Smooth muscle cell (in vitro differentiated cells): Measurements from ENCODE around the gene GHRL. TPM values are rescaled to one million over a fixed set of nuclear protein-coding genes. Genes with fewer than 3 reads are reported as not detected.

Experiments
- DNase-seq: peaks from one replicate; lab custom pipeline; 2025; ENCODE audit not compliant: unreplicated experiment; lab: John Stamatoyannopoulos, UW
- H2AFZ ChIP-seq: fragments of 200-600 bp; sonication (generic); 2 replicates; pipeline ENCODE4 v1.6.0; 2016; ENCODE audit warnings: antibody characterized with exemption, low read depth, mild to moderate bottlenecking
- H3F3A ChIP-seq: fragments of 200-600 bp; sonication (generic); 2 replicates; pipeline ENCODE4 v1.6.0; 2017; ENCODE audit warnings: antibody characterized with exemption, low read depth
- H3K27ac ChIP-seq: fragments of 200-600 bp; sonication (generic); 2 replicates; pipeline ENCODE4 v1.5.1; 2016; ENCODE audit warnings: low read depth, mild to moderate bottlenecking
- H3K27me3 ChIP-seq: fragments of 200-600 bp; sonication (generic); 2 replicates; pipeline ENCODE4 v1.6.1; 2016; ENCODE audit warnings: low read depth, mild to moderate bottlenecking
- H3K36me3 ChIP-seq: fragments of 200-600 bp; sonication (generic); 2 replicates; pipeline ENCODE4 v1.5.1; 2016; ENCODE audit warnings: low read depth
- H3K4me1 ChIP-seq: fragments of 200-600 bp; sonication (generic); 2 replicates; pipeline ENCODE4 v1.5.1; 2016; ENCODE audit warnings: low read depth
- H3K4me2 ChIP-seq: fragments of 200-600 bp; sonication (generic); 2 replicates; pipeline ENCODE4 v1.6.0; 2016; ENCODE audit warnings: mild to moderate bottlenecking
- H3K4me3 ChIP-seq: fragments of 200-600 bp; sonication (generic); 2 replicates; pipeline ENCODE4 v1.5.1; 2016; ENCODE audit warnings: mild to moderate bottlenecking
- H3K79me2 ChIP-seq: fragments of 200-600 bp; sonication (generic); 2 replicates; pipeline ENCODE4 v1.6.0; 2016; ENCODE audit warnings: low read depth, mild to moderate bottlenecking
- H3K9ac ChIP-seq: fragments of 200-600 bp; sonication (generic); 2 replicates; pipeline ENCODE4 v1.6.0; 2016; ENCODE audit warnings: low read depth
- H3K9me3 ChIP-seq: fragments of 200-600 bp; sonication (generic); replicated peaks from 2 replicates; pipeline ENCODE4 v1.5.1; 2016; ENCODE audit warnings: low read depth
- H4K20me1 ChIP-seq: fragments of 200-600 bp; sonication (generic); 2 replicates; pipeline ENCODE4 v1.6.0; 2016; ENCODE audit warnings: low read depth
- CTCF ChIP-seq: fragments of 200-600 bp; sonication (generic); IDR thresholded peaks from 2 replicates; pipeline ENCODE4 v1.5.1; 2017; ENCODE audit warnings: borderline replicate concordance, mild to moderate bottlenecking, antibody characterized with exemption; ENCODE audit not compliant: insufficient read depth, poor library complexity, severe bottlenecking
- WGBS: methylation state at CpG from one replicate; pipeline ENCODE4 v1.1.7; 2016; ENCODE audit warnings: low lambda C conversion rate; 5-methylcytosine and 5-hydroxymethylcytosine counted together
- microRNA counts: library from miRNA; unstranded; fragments of <30 nt; microRNA quantifications from one replicate; lab custom pipeline; 2016
- microRNA-seq: library from miRNA; unstranded; fragments of <30 nt; microRNA quantifications from one replicate; pipeline ENCODE4, GENCODE V29; 2016; ENCODE audit warnings: borderline number of aligned reads
- polyA plus RNA-seq: library from polyadenylated mRNA; unstranded; fragments of >200 nt; fragmentation: Nextera tagmentation; extraction: Ambion mirVana; gene quantifications from 2 replicates; pipeline ENCODE4 v1.2.1, GENCODE V29; 2016
- small RNA-seq: library from RNA; depleted of rRNA; stranded (forward); fragments of <200 nt; gene quantifications from one replicate; pipeline ENCODE3, GENCODE V24; 2014
- total RNA-seq: library from RNA; depleted of rRNA; stranded (reverse); fragments of >200 nt; gene quantifications from 2 replicates; pipeline ENCODE4 v1.2.3, GENCODE V29; 2014

GHRL gene
- total and polyA plus RNA-seq, 2 experiments from 2014 or later, result 0.45 TPM; not detected in 1

- H3K27ac ChIP-seq, result peak overlapping the region; percentile 94
- no peak overlapping the region for H2AFZ ChIP-seq
- H3K4me2 ChIP-seq, result peak overlapping the region; percentile 64
Measured at GRCh38 chr3:10242182-10243065, 50.3 kb downstream of the GHRL start.

GRCh38 chr3:10240799-10241198 lies 51.9 kb downstream of the GHRL start:
- H3K27me3 ChIP-seq, result no peaks in the 10 kb centered on the region
- no peaks in the 10 kb centered on the region for H3K4me1 ChIP-seq
- TF ChIP-seq CTCF, result no peak
- 87% methylated on average over 6 of the region's 6 CpGs for WGBS
- H3K36me3 ChIP-seq, result no peaks in the 10 kb centered on the region
- no peaks in the 10 kb centered on the region for H4K20me1 ChIP-seq
- H3K79me2 ChIP-seq, result no peaks in the 10 kb centered on the region
- H3K9me3 ChIP-seq, result no peaks in the 10 kb centered on the region
- DNase-seq, result no peak
- H2AFZ ChIP-seq, result no peak overlapping the region
- no peak overlapping the region for H3K4me2 ChIP-seq
- no peak overlapping the region for H3K4me3 ChIP-seq
- peaks cover 4% of the 10 kb centered on the region for H3F3A ChIP-seq
- no peak overlapping the region for H3K27ac ChIP-seq
- no peak overlapping the region for H3K9ac ChIP-seq

More at GRCh38 chr3:10242182-10243065, 50.3 kb downstream of the GHRL start:
- Histone ChIP-seq H3K4me3 (no peak overlapping the region), H3K79me2 (no peaks in the 10 kb centered on the region), H3F3A (peaks cover 4% of the 10 kb centered on the region), H3K9me3 (no peaks in the 10 kb centered on the region), H3K27me3 (no peaks in the 10 kb centered on the region), H3K36me3 (no peaks in the 10 kb centered on the region), H3K9ac (peak overlapping the region; percentile 50), H3K4me1 (no peaks in the 10 kb centered on the region), H4K20me1 (no peaks in the 10 kb centered on the region)
- DNase-seq, result no peak
- no peak for TF ChIP-seq CTCF
- WGBS, result 61% methylated on average over 7 of the region's 7 CpGs

GRCh38 chr3:10238345-10239183 lies 54.2 kb downstream of the GHRL start:
- H3K79me2 ChIP-seq, result no peaks in the 10 kb centered on the region
- no peak for TF ChIP-seq CTCF
- 89% methylated on average over 15 of the region's 15 CpGs for WGBS
- H3K4me1 ChIP-seq, result no peaks in the 10 kb centered on the region
- H3K4me2 ChIP-seq, result no peak overlapping the region
- H3K4me3 ChIP-seq, result no peak overlapping the region
- H3K9ac ChIP-seq, result no peak overlapping the region
- no peaks in the 10 kb centered on the region for H3K36me3 ChIP-seq
- no peaks in the 10 kb centered on the region for H4K20me1 ChIP-seq
- peaks cover 4% of the 10 kb centered on the region for H3F3A ChIP-seq
- no peaks in the 10 kb centered on the region for H3K27me3 ChIP-seq
- no peaks in the 10 kb centered on the region for H3K9me3 ChIP-seq
- H2AFZ ChIP-seq, result no peak overlapping the region
- no peak overlapping the region for H3K27ac ChIP-seq
- no peak for DNase-seq

MicroRNAs within 50 kb of the gene (microRNA counts, 767-probe panel; counts per million panel counts)
- microRNA hsa-miR-378b (lab: Ali Mortazavi, UCI), result 183 counts per million

Small RNA genes lying within 50 kb of the gene (microRNA-seq; reads per million reads assigned to microRNA genes)
- gene MIR378B, result not detected

Small RNA genes lying within 50 kb of the gene (small RNA-seq; reads per million reads assigned to genes)
- gene MIR378B (not detected), gene RF02126 (not detected)

Other genes starting within 250 kb of the GHRL start
- not detected in 2 replicates for gene FANCD2OS, start 184.7 kb downstream of the GHRL start, total RNA-seq
- gene FANCD2OS, start 184.7 kb downstream of the GHRL start, polyA plus RNA-seq, result not detected in 2 replicates
- 111 and 117 TPM in 2 replicates for gene BRK1, start 177.3 kb downstream of the GHRL start, total RNA-seq
- gene BRK1, start 177.3 kb downstream of the GHRL start, polyA plus RNA-seq, result 228 and 231 TPM in 2 replicates
- 21.4 and 26.8 TPM in 2 replicates for gene VHL, start 151.2 kb downstream of the GHRL start, total RNA-seq
- gene VHL, start 151.2 kb downstream of the GHRL start, polyA plus RNA-seq, result 13.9 and 19.5 TPM in 2 replicates
- 1.9 and 3.4 TPM in 2 replicates for gene IRAK2, start 128.0 kb downstream of the GHRL start, total RNA-seq
- gene IRAK2, start 128.0 kb downstream of the GHRL start, polyA plus RNA-seq, result 2.8 and 3.3 TPM in 2 replicates
- 10.7 and 23.6 TPM in 2 replicates for gene TATDN2, start 44.5 kb downstream of the GHRL start, total RNA-seq
- 3.3 and 7.2 TPM in 2 replicates for gene TATDN2, start 44.5 kb downstream of the GHRL start, polyA plus RNA-seq
- gene SEC13, start 28.2 kb upstream of the GHRL start, total RNA-seq, result 221 and 247 TPM in 2 replicates
- 400 and 476 TPM in 2 replicates for gene SEC13, start 28.2 kb upstream of the GHRL start, polyA plus RNA-seq
- gene ATP2B2, start 212.6 kb upstream of the GHRL start, total RNA-seq, result not detected in 2 replicates
- not detected in 2 replicates for gene ATP2B2, start 212.6 kb upstream of the GHRL start, polyA plus RNA-seq